IPS DF 6.9 (cell line): ENCODE results near the gene SLC25A53.
"Not testable (repeated sequence)": the region's sequence is repeated elsewhere in the genome, so short reads cannot be mapped to it uniquely, and the experiment has no call there.

Source experiments
- DNase-seq: peaks from one replicate; pipeline ENCODE4 v3.0.0-alpha.2; 2013; ENCODE audit warnings: low read depth, low spot score
- H3K27ac ChIP-seq: one replicate; pipeline ENCODE4 v1.5.1; 2013; ENCODE audit warnings: low read length, control low read depth
- H3K27me3 ChIP-seq: 2 replicates; pipeline ENCODE4 v1.6.1; 2013; ENCODE audit warnings: mild to moderate bottlenecking, low read length; ENCODE audit not compliant: control insufficient read depth, insufficient read depth
- H3K36me3 ChIP-seq: 2 replicates; pipeline ENCODE4 v1.6.1; 2013; ENCODE audit warnings: low read length; ENCODE audit not compliant: control insufficient read depth, insufficient read depth
- H3K4me1 ChIP-seq: 2 replicates; pipeline ENCODE4 v1.6.1; 2013; ENCODE audit warnings: low read length; ENCODE audit not compliant: control insufficient read depth, insufficient read depth
- H3K4me3 ChIP-seq: 2 replicates; pipeline ENCODE4 v1.5.1; 2013; ENCODE audit warnings: mild to moderate bottlenecking, low read length
- H3K9me3 ChIP-seq: 2 replicates; pipeline ENCODE4 v1.6.1; 2013; ENCODE audit warnings: low read length, inconsistent platforms; ENCODE audit not compliant: control insufficient read depth, insufficient read depth
- WGBS: extraction: QIAGEN DNeasy Blood & Tissue Kit; methylation state at CpG from one replicate; pipeline ENCODE4 v1.1.7; 2013; ENCODE audit warnings: mixed read lengths, missing lambda C conversion rate; ENCODE audit not compliant: insufficient read length, insufficient coverage; 5-methylcytosine and 5-hydroxymethylcytosine counted together

Gene SLC25A53

DNA sequence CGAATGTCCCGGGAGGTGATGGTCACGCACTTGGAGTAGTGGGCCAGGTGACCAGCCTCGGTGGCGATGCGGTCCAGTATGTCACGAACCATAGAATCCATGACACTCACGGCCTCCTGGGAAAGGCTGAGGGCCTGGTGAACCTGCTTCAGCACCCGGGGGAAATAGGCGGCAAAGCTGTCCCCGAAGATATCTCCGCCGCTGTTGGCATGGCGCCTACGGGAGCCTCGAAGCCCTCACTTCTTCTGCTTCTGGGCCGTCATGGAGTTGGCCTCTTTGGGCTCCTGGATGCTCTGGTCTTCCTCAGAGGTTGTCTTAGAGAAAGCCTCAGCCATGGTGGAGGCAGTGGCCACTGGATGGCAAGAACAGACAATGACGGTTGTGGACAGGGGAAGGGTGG is 94.2 kb downstream of the SLC25A53 start:
- not testable (repeated sequence) for H3K27me3 ChIP-seq, DNase-seq, H3K27ac ChIP-seq, H3K36me3 ChIP-seq, H3K4me3 ChIP-seq, H3K9me3 ChIP-seq, H3K4me1 ChIP-seq
- no CpG with 5 or more reads among the region's 18 CpGs for WGBS

DNA sequence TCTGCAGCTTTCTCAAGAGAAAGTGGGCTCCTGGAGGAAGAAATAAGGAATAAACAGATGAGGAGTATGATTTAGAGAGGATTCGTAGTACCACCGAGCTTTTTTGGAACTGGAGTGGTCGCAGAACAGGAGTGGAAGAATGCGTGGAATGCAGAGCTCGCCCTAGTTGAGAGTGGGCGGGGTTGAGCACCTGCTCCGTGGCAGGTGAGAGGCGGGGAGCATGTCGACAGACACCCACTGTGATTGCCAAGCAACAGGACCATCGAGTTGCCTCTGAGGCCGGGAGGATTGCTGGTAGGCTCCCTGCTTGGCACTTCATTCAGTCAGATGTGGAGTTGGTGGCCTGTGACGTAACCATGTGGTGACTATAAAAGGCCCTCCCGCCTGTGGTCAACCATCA is 101.9 kb downstream of the SLC25A53 start:
- no CpG with 5 or more reads among the region's 13 CpGs for WGBS
- H3K36me3 ChIP-seq: not testable (repeated sequence)

More for the DNA sequence above, 101.9 kb downstream of the SLC25A53 start:
- H3K9me3 ChIP-seq, DNase-seq, H3K4me1 ChIP-seq, H3K27me3 ChIP-seq, H3K4me3 ChIP-seq, H3K27ac ChIP-seq: not testable (repeated sequence)
